Measurements from ENCODE around the gene PITX2.

The PITX2 gene

GRCh38 chr4:110629780-110630687 lies 7.2 kb upstream of the PITX2 start (continued):
- TF ChIP-seq ZNF639 (tag by site-specific recombination; IDR thresholded peaks at IDR 0.05): no peak

GRCh38 chr4:110629214-110629754 lies 6.4 kb upstream of the PITX2 start:
- Histone ChIP-seq H3K9me3 (ENCODE audit: control insufficient read depth, insufficient read depth, low read depth, low read length) (no peaks in the 10 kb centered on the region), H3K36me3 (ENCODE audit: control insufficient read depth in 2 of 2, insufficient read depth in 1 of 2, low read length in 2 of 2) (peaks cover 0 to 39% of the 10 kb centered on the region in 2 experiments; a peak in 1 of 3 replicates), H3K27ac (ENCODE audit: extremely low read depth, low read depth, low read length) (no peak overlapping the region), H3K4me3 (ENCODE audit: low read depth, low read length) (no peak overlapping the region), H3K4me1 (ENCODE audit: control insufficient read depth, insufficient read depth, low read length) (peaks cover 9% of the 10 kb centered on the region; the same call in 1 of the 2 replicates)
- ChIA-PET CTCF (no interaction called here), POLR2A (no interaction called here)
- TF ChIP-seq REPIN1 (tag by site-specific recombination; IDR thresholded peaks at IDR 0.05; ENCODE audit: low read depth) (no peak), ZNF777 (tag by site-specific recombination; IDR thresholded peaks at IDR 0.05; ENCODE audit: borderline replicate concordance) (no peak), ZNF211 (tag by site-specific recombination; IDR thresholded peaks at IDR 0.05; ENCODE audit: low read depth) (no peak), ZNF600 (tag by site-specific recombination; IDR thresholded peaks at IDR 0.05) (no peak), ZNF449 (tag by site-specific recombination; IDR thresholded peaks at IDR 0.05) (no peak), ZNF561 (tag by site-specific recombination; IDR thresholded peaks at IDR 0.05; ENCODE audit: borderline replicate concordance) (no peak)

- Histone ChIP-seq H3K36me3 (ENCODE audit: control insufficient read depth in 2 of 2, insufficient read depth in 1 of 2, low read length in 2 of 2) (peaks cover 0 to 34% of the 10 kb centered on the region in 2 experiments; a peak in 1 of 3 replicates), H3K4me1 (ENCODE audit: control insufficient read depth, insufficient read depth, low read length) (peaks cover 12% of the 10 kb centered on the region; the same call in 1 of the 2 replicates)
- TF ChIP-seq ZNF16 (tag by site-specific recombination; IDR thresholded peaks at IDR 0.05; ENCODE audit: low read depth) (no peak), TRIM28 (IDR thresholded peaks at IDR 0.05; ENCODE audit: borderline replicate concordance, low read length) (0 out of 2 replicates have a peak, but pooled peaks have one; percentile 19), TCF7L2 (IDR thresholded peaks at IDR 0.05; ENCODE audit: borderline replicate concordance, low read depth, low read length) (peak; percentile 70; the same call in 1 of the 2 replicates)
These were observed 5.9 kb upstream of the PITX2 start for GRCh38 chr4:110628663-110629213.

GRCh38 chr4:110627977-110628662 lies 5.2 kb upstream of the PITX2 start:
- CTCF ChIA-PET: no interaction called here

More at GRCh38 chr4:110628663-110629213, 5.9 kb upstream of the PITX2 start:
- Histone ChIP-seq H3K27ac (ENCODE audit: extremely low read depth, low read depth, low read length) (no peak overlapping the region), H3K4me3 (ENCODE audit: low read depth, low read length) (peak overlapping the region; percentile 22), H3K9me3 (ENCODE audit: control insufficient read depth, insufficient read depth, low read depth, low read length) (no peaks in the 10 kb centered on the region)
- ChIA-PET CTCF (no interaction called here), POLR2A (no interaction called here)

More at GRCh38 chr4:110627977-110628662, 5.2 kb upstream of the PITX2 start:
- Histone ChIP-seq H3K4me3 (ENCODE audit: low read depth, low read length) (no peak overlapping the region; the same call in 1 of the 2 replicates), H3K27ac (ENCODE audit: extremely low read depth, low read depth, low read length) (no peak overlapping the region), H3K36me3 (ENCODE audit: control insufficient read depth in 2 of 2, insufficient read depth in 1 of 2, low read length in 2 of 2) (peaks cover 0 to 28% of the 10 kb centered on the region in 2 experiments; a peak in 1 of 3 replicates), H3K9me3 (ENCODE audit: control insufficient read depth, insufficient read depth, low read depth, low read length) (no peaks in the 10 kb centered on the region), H3K4me1 (ENCODE audit: control insufficient read depth, insufficient read depth, low read length) (peaks cover 12% of the 10 kb centered on the region; the same call in 1 of the 2 replicates)
- POLR2A ChIA-PET: interaction anchor here (0.7 kb wide), 1 partner anchor 152 kb away, joined by 3 read pairs; no protein-coding TSS in a partner anchor
- no peak for TF ChIP-seq INSM2 (tag by site-specific recombination; IDR thresholded peaks at IDR 0.05)
- no peak for TF ChIP-seq HIC1 (tag by site-specific recombination; IDR thresholded peaks at IDR 0.05)
- TF ChIP-seq PRDM1 (tag by site-specific recombination; IDR thresholded peaks at IDR 0.05): no peak
- no peak for TF ChIP-seq ZFP3 (tag by site-specific recombination; IDR thresholded peaks at IDR 0.05; ENCODE audit: low read depth)
